SK-N-SH (cell line): Measurements from ENCODE around the gene SEMA3F. TPM values are rescaled to one million over a fixed set of nuclear protein-coding genes. Genes with fewer than 3 reads are reported as not detected.

Experiments used
- CTCF ChIA-PET: fragments of 300-600, 350-600 bp; formaldehyde crosslinking; extraction: SDS; loops from one replicate; lab custom pipeline; 2021; lab: Yijun Ruan, JAX
- POLR2A ChIA-PET: fragments of 350-600 bp; sonication (Branson Sonifier 250); formaldehyde crosslinking; extraction: SDS; loops from one replicate; lab custom pipeline; 2020; ENCODE audit warnings: antibody characterized with exemption, inconsistent platforms; lab: Yijun Ruan, JAX
- DNase-seq: peaks from one replicate; pipeline ENCODE4 v3.0.0; 2012
- H2AFZ ChIP-seq: fragments of 200-600 bp; sonication (generic); 2 replicates; pipeline ENCODE4 v1.8.1; 2016; ENCODE audit warnings: antibody characterized with exemption, mild to moderate bottlenecking, low read depth
- H3F3A ChIP-seq: fragments of 200-600 bp; sonication (generic); replicated peaks from 2 replicates; pipeline ENCODE3; 2016; ENCODE audit warnings: antibody characterized with exemption, mild to moderate bottlenecking; ENCODE audit not compliant: insufficient read depth
- H3K27ac ChIP-seq, 2 experiments: fragments of 200-500 bp in 1 of 2; fragments of 200-600 bp in 1 of 2; sonication (Bioruptor generic) in 1 of 2; sonication (generic), shearing (Covaris generic) in 1 of 2; 2 replicates each; pipeline versions ENCODE4 v1.5.1 to v1.6.1; 2014 to 2016; ENCODE audit warnings: low read depth in 2 of 2, inconsistent platforms in 1 of 2, low read length in 1 of 2, mild to moderate bottlenecking in 1 of 2, mixed read lengths in 1 of 2
- H3K27me3 ChIP-seq: fragments of 200-600 bp; sonication (generic), shearing (Covaris generic); 2 replicates; pipeline ENCODE4 v1.6.1; 2016; ENCODE audit warnings: mixed run types; ENCODE audit not compliant: insufficient read depth
- H3K36me3 ChIP-seq, 2 experiments: fragments of 200-500 bp in 1 of 2; fragments of 200-600 bp in 1 of 2; sonication (Bioruptor generic) in 1 of 2; sonication (generic) in 1 of 2; replicated peaks in 1 of 2; 2 replicates each; pipeline versions ENCODE3 to v1.5.1; 2014 to 2016; ENCODE audit warnings: low read length in 1 of 2, mild to moderate bottlenecking in 1 of 2; ENCODE audit not compliant: insufficient read depth in 2 of 2, control insufficient read depth in 1 of 2
- H3K4me1 ChIP-seq, 2 experiments: fragments of 200-500 bp in 1 of 2; fragments of 200-600 bp in 1 of 2; sonication (Bioruptor generic) in 1 of 2; sonication (generic), shearing (Covaris generic) in 1 of 2; 2 replicates each; pipeline versions ENCODE4 v1.5.1 to v1.6.1; 2014 to 2016; ENCODE audit warnings: low read depth in 1 of 2, low read length in 1 of 2, mixed run types in 1 of 2; ENCODE audit not compliant: insufficient read depth in 2 of 2, control insufficient read depth in 1 of 2
- H3K4me2 ChIP-seq: fragments of 200-600 bp; sonication (generic), shearing (Covaris generic); 2 replicates; pipeline ENCODE4 v1.6.1; 2017; ENCODE audit warnings: mixed run types
- H3K4me3 ChIP-seq, 2 experiments: fragments of 200-500 bp in 1 of 2; fragments of 200-600 bp in 1 of 2; sonication (Bioruptor generic) in 1 of 2; sonication (generic), shearing (Covaris generic) in 1 of 2; 2 replicates each; pipeline versions ENCODE4 v1.5.1 to v1.8.1; 2014 to 2016; ENCODE audit warnings: low read depth in 2 of 2, inconsistent platforms in 1 of 2, low read length in 1 of 2, mild to moderate bottlenecking in 1 of 2, mixed read lengths in 1 of 2, moderate library complexity in 1 of 2
- H3K79me2 ChIP-seq: fragments of 200-600 bp; sonication (generic); 2 replicates; pipeline ENCODE4 v1.8.1; 2017; ENCODE audit warnings: mild to moderate bottlenecking; ENCODE audit not compliant: insufficient read depth
- H3K9ac ChIP-seq: fragments of 200-600 bp; sonication (generic); 2 replicates; pipeline ENCODE4 v1.6.1; 2017; ENCODE audit warnings: mixed run types
- H3K9me2 ChIP-seq: fragments of 200-600 bp; sonication (generic); 2 replicates; pipeline ENCODE4 v1.6.1; 2017; ENCODE audit warnings: mixed run types
- H3K9me3 ChIP-seq: fragments of 200-600 bp; sonication (generic); 2 replicates; pipeline ENCODE4 v1.6.1; 2017; ENCODE audit warnings: mixed run types, mild to moderate bottlenecking, moderate library complexity
- H4K20me1 ChIP-seq: fragments of 200-600 bp; sonication (generic); 2 replicates; pipeline ENCODE4 v1.6.1; 2017; ENCODE audit warnings: mild to moderate bottlenecking, mixed run types; ENCODE audit not compliant: insufficient read depth
- CHD2 ChIP-seq: fragments of 150-350 bp; IDR thresholded peaks from 2 replicates; pipeline ENCODE4 v1.6.1; 2018; ENCODE audit warnings: low read length; ENCODE audit not compliant: partially characterized antibody
- POLR2AphosphoS5 ChIP-seq: IDR thresholded peaks from 2 replicates; pipeline ENCODE4 v1.6.1; 2012; ENCODE audit warnings: low read depth, low read length
- RAD21 ChIP-seq: IDR thresholded peaks from 2 replicates; pipeline ENCODE4 v1.6.1; 2012; ENCODE audit warnings: mild to moderate bottlenecking, low read length
- SMC3 ChIP-seq: IDR thresholded peaks from 2 replicates; pipeline ENCODE4 v1.6.1; 2012; ENCODE audit warnings: low read depth, low read length, improper control_type of control experiment
- TAF1 ChIP-seq: IDR thresholded peaks from 2 replicates; pipeline ENCODE4 v1.6.1; 2012; ENCODE audit warnings: low read depth, mild to moderate bottlenecking, low read length, moderate library complexity, borderline replicate concordance
- USF1 ChIP-seq: IDR thresholded peaks from 2 replicates; pipeline ENCODE4 v1.4.0; 2012; ENCODE audit warnings: low read depth, borderline replicate concordance
- WGBS: methylation state at CpG from one replicate; pipeline ENCODE4 v1.1.6; 2017; ENCODE audit warnings: low lambda C conversion rate; 5-methylcytosine and 5-hydroxymethylcytosine counted together
- polyA plus RNA-seq, 3 experiments: library from polyadenylated mRNA; depleted of rRNA; stranded (reverse); fragments of >200 nt; gene quantifications; 2 replicates each; pipeline ENCODE4 v1.2.3, GENCODE V29; 2012
- TF ChIP-seq, protein P1 (sequence below): IDR thresholded peaks from 2 replicates; pipeline ENCODE4 v1.6.1; 2012; ENCODE audit warnings: mild to moderate bottlenecking, low read depth, low read length, moderate library complexity
- TF ChIP-seq, protein P2 (sequence below): fragments of 200-600 bp; sonication (generic); IDR thresholded peaks from 2 replicates; pipeline ENCODE4 v1.6.1; 2017; ENCODE audit warnings: antibody characterized with exemption, mild to moderate bottlenecking, moderate library complexity

Gene SEMA3F
- polyA plus RNA-seq, 1 of the 3 experiments (the other 2 are of a cell fraction) = 30.4 TPM

DNA sequence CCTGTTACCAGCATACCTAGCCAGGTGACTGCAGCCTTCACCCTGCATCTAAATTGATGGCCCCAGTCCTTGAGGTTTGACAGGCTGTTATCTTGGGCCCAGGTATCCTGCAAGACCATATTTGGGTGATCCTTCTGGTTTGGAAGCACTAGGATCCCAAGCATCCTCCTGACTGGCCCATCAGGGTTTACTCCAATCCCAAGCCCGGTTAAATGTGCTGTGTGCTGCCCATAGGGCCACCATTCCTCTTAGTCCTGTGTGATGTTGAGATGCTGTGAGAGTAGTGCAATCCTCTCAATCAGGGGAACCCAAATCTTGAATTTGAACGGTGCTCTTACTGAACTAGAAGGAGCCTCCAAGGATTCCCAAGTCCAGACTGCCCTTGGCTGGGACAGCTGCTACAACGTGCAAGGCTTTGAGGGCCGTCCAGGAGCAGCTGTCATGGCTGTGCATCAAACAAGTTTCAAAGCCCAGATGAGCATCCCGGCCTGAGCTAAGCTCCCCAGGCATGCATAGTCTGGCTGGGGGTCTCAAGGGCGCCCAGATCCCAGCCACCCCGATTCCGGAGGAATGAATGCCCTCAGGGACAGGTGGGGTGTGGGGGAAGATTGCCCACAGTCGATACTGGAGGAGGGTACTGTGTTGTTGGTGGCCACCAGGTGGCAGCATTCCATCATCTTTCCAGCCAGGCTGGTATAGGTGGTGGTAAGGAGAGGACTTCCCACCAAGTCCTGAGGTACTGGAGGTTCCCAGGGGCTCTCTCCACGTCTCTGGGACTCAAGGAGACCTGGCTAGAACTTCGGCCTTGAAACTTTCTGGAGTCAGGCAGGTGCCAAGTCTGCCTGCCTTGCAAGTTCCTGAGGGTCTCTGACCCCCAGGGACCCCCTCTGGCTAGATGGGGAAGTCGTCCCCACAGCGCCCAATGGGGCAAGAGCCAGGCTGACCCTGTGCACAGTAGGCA lies 33.8 kb upstream of the SEMA3F start:
- ChIA-PET CTCF (interaction anchor here (0.6 to 28.1 kb wide), 46 partner anchors 9 to 319 kb away, joined by 3 to 684 read pairs (median 5); partner anchors contain the start of genes GNAT1, INKA1, LSMEM2 and RBM5), POLR2A (interaction anchor here (1.5 to 3.8 kb wide), 5 partner anchors 16 to 72 kb away, joined by 4 to 21 read pairs (median 11); partner anchors contain the start of gene GNAT1)
- 11% methylated on average over 10 of the region's 13 CpGs for WGBS
- TF ChIP-seq USF1 = no peak
- peak; percentile 99 for TF ChIP-seq SMC3
- TF ChIP-seq, protein P1, sequence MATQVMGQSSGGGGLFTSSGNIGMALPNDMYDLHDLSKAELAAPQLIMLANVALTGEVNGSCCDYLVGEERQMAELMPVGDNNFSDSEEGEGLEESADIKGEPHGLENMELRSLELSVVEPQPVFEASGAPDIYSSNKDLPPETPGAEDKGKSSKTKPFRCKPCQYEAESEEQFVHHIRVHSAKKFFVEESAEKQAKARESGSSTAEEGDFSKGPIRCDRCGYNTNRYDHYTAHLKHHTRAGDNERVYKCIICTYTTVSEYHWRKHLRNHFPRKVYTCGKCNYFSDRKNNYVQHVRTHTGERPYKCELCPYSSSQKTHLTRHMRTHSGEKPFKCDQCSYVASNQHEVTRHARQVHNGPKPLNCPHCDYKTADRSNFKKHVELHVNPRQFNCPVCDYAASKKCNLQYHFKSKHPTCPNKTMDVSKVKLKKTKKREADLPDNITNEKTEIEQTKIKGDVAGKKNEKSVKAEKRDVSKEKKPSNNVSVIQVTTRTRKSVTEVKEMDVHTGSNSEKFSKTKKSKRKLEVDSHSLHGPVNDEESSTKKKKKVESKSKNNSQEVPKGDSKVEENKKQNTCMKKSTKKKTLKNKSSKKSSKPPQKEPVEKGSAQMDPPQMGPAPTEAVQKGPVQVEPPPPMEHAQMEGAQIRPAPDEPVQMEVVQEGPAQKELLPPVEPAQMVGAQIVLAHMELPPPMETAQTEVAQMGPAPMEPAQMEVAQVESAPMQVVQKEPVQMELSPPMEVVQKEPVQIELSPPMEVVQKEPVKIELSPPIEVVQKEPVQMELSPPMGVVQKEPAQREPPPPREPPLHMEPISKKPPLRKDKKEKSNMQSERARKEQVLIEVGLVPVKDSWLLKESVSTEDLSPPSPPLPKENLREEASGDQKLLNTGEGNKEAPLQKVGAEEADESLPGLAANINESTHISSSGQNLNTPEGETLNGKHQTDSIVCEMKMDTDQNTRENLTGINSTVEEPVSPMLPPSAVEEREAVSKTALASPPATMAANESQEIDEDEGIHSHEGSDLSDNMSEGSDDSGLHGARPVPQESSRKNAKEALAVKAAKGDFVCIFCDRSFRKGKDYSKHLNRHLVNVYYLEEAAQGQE = no peak
- TF ChIP-seq CHD2 = peak; percentile 56
- TF ChIP-seq TAF1 = peak; percentile 30; the same call in 1 of the 2 replicates
- TF ChIP-seq, protein P2, sequence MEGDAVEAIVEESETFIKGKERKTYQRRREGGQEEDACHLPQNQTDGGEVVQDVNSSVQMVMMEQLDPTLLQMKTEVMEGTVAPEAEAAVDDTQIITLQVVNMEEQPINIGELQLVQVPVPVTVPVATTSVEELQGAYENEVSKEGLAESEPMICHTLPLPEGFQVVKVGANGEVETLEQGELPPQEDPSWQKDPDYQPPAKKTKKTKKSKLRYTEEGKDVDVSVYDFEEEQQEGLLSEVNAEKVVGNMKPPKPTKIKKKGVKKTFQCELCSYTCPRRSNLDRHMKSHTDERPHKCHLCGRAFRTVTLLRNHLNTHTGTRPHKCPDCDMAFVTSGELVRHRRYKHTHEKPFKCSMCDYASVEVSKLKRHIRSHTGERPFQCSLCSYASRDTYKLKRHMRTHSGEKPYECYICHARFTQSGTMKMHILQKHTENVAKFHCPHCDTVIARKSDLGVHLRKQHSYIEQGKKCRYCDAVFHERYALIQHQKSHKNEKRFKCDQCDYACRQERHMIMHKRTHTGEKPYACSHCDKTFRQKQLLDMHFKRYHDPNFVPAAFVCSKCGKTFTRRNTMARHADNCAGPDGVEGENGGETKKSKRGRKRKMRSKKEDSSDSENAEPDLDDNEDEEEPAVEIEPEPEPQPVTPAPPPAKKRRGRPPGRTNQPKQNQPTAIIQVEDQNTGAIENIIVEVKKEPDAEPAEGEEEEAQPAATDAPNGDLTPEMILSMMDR = peak; percentile 83
- TF ChIP-seq RAD21 = peak; percentile 97
- TF ChIP-seq POLR2AphosphoS5 = peak; percentile 48; the same call in 1 of the 2 replicates
- peaks cover 37% of the 10 kb centered on the region for H3F3A ChIP-seq
- H3K36me3 ChIP-seq = peaks cover 14 to 38% of the 10 kb centered on the region in 2 experiments
- H3K27ac ChIP-seq = no peak overlapping the region
- no peak overlapping the region for H3K9ac ChIP-seq
- H3K4me3 ChIP-seq = no peak overlapping the region
- no peak overlapping the region for H3K4me2 ChIP-seq
- no peaks in the 10 kb centered on the region for H3K27me3 ChIP-seq
- no peaks in the 10 kb centered on the region for H3K79me2 ChIP-seq
- H2AFZ ChIP-seq = no peak overlapping the region
- H4K20me1 ChIP-seq = peaks cover 16% of the 10 kb centered on the region; the same call in 1 of the 2 replicates
- no peaks in the 10 kb centered on the region for H3K9me2 ChIP-seq
- H3K4me1 ChIP-seq = peaks cover 13 to 48% of the 10 kb centered on the region in 2 experiments
- DNase-seq = peak; percentile 89
- no peaks in the 10 kb centered on the region for H3K9me3 ChIP-seq
